ENCODE measurements around the gene HECTD2. TPM values are rescaled to one million over a fixed set of nuclear protein-coding genes. Genes with fewer than 3 reads are reported as not detected.

Gene HECTD2
- polyA plus RNA-seq, 1 donor from 2014 or later = 87.6 TPM

GRCh38 chr10:91418416-91418815, 8.3 kb downstream of the HECTD2 start:
- Histone ChIP-seq H3K27ac (ENCODE audit: low read length) (no peak overlapping the region), H3K79me2 (replicated peaks; ENCODE audit: insufficient read depth, low read length) (peaks cover 25% of the 10 kb centered on the region), H3K4me3 (ENCODE audit: low read length) (no peak overlapping the region), H3F3A (ENCODE audit: insufficient read depth, low read length, poor library complexity, severe bottlenecking) (no peaks in the 10 kb centered on the region), H3K4me2 (ENCODE audit: low read length) (no peak overlapping the region), H3K27me3 (ENCODE audit: insufficient read depth, low read depth, low read length) (no peaks in the 10 kb centered on the region), H3K9me3 (ENCODE audit: low read length) (no peaks in the 10 kb centered on the region), H3K9me2 (ENCODE audit: insufficient read depth, low read length) (no peaks in the 10 kb centered on the region), H3K9ac (ENCODE audit: low read length) (no peak overlapping the region), H3K36me3 (ENCODE audit: insufficient read depth, low read length) (no peaks in the 10 kb centered on the region), H4K20me1 (ENCODE audit: insufficient read depth) (no peaks in the 10 kb centered on the region), H2AFZ (ENCODE audit: low read depth, low read length) (no peak overlapping the region)
- no peak for TF ChIP-seq SMC3 (conservative IDR thresholded peaks at IDR 0.05; ENCODE audit: poor library complexity)

GRCh38 chr10:91420868-91421267, 10.7 kb downstream of the HECTD2 start:
- Histone ChIP-seq H3K4me2 (ENCODE audit: low read length) (no peak overlapping the region), H3K9me3 (ENCODE audit: low read length) (no peaks in the 10 kb centered on the region), H3K27ac (ENCODE audit: low read length) (no peak overlapping the region), H3K9ac (ENCODE audit: low read length) (no peak overlapping the region), H4K20me1 (ENCODE audit: insufficient read depth) (no peaks in the 10 kb centered on the region), H3K9me2 (ENCODE audit: insufficient read depth, low read length) (no peaks in the 10 kb centered on the region), H3F3A (ENCODE audit: insufficient read depth, low read length, poor library complexity, severe bottlenecking) (no peaks in the 10 kb centered on the region), H3K27me3 (ENCODE audit: insufficient read depth, low read depth, low read length) (no peaks in the 10 kb centered on the region), H3K79me2 (replicated peaks; ENCODE audit: insufficient read depth, low read length) (peaks cover 24% of the 10 kb centered on the region), H3K36me3 (ENCODE audit: insufficient read depth, low read length) (no peaks in the 10 kb centered on the region), H2AFZ (ENCODE audit: low read depth, low read length) (no peak overlapping the region), H3K4me3 (ENCODE audit: low read length) (no peak overlapping the region)
- TF ChIP-seq CTCF (IDR thresholded peaks at IDR 0.05; ENCODE audit: poor library complexity, severe bottlenecking) = no peak
- TF ChIP-seq EZH2 (IDR thresholded peaks at IDR 0.05; ENCODE audit: borderline replicate concordance, insufficient read depth, low read length, poor library complexity, severe bottlenecking) = no peak
- TF ChIP-seq POLR2AphosphoS5 (IDR thresholded peaks at IDR 0.05) = no peak
- TF ChIP-seq RAD21 (conservative IDR thresholded peaks at IDR 0.05) = no peak

- Histone ChIP-seq H3K36me3 (ENCODE audit: insufficient read depth, low read length) (no peaks in the 10 kb centered on the region), H3K9ac (ENCODE audit: low read length) (no peak overlapping the region), H3K9me2 (ENCODE audit: insufficient read depth, low read length) (no peaks in the 10 kb centered on the region), H3K4me3 (ENCODE audit: low read length) (no peak overlapping the region), H3K79me2 (replicated peaks; ENCODE audit: insufficient read depth, low read length) (peaks cover 19% of the 10 kb centered on the region), H3K27ac (ENCODE audit: low read length) (no peak overlapping the region), H4K20me1 (ENCODE audit: insufficient read depth) (no peaks in the 10 kb centered on the region), H3K9me3 (ENCODE audit: low read length) (no peaks in the 10 kb centered on the region), H3K27me3 (ENCODE audit: insufficient read depth, low read depth, low read length) (no peaks in the 10 kb centered on the region), H2AFZ (ENCODE audit: low read depth, low read length) (no peak overlapping the region), H3K4me2 (ENCODE audit: low read length) (no peak overlapping the region), H3F3A (ENCODE audit: insufficient read depth, low read length, poor library complexity, severe bottlenecking) (no peaks in the 10 kb centered on the region)
- TF ChIP-seq EP300 (conservative IDR thresholded peaks at IDR 0.05; ENCODE audit: poor library complexity, severe bottlenecking) (no peak), SMC3 (conservative IDR thresholded peaks at IDR 0.05; ENCODE audit: poor library complexity) (no peak), CTCF (IDR thresholded peaks at IDR 0.05; ENCODE audit: poor library complexity, severe bottlenecking) (no peak), TAF1 (IDR thresholded peaks at IDR 0.05; ENCODE audit: low read depth) (no peak), POLR2AphosphoS5 (IDR thresholded peaks at IDR 0.05) (no peak), EZH2 (IDR thresholded peaks at IDR 0.05; ENCODE audit: borderline replicate concordance, insufficient read depth, low read length, poor library complexity, severe bottlenecking) (no peak), REST (IDR thresholded peaks at IDR 0.05; ENCODE audit: borderline replicate concordance) (no peak), RAD21 (conservative IDR thresholded peaks at IDR 0.05) (no peak), MXI1 (conservative IDR thresholded peaks at IDR 0.05; ENCODE audit: poor library complexity, severe bottlenecking) (no peak)
These were observed 12.8 kb downstream of the HECTD2 start for GRCh38 chr10:91422915-91423314.
